GM19193 (cell line): ENCODE results near the gene AQP6.

ENCODE experiments used
- POLR2A ChIP-seq: IDR thresholded peaks from 4 replicates; pipeline ENCODE4 v1.6.1; 2011; ENCODE audit not compliant: insufficient read depth, insufficient read length; ENCODE audit errors: extremely low read depth

Gene AQP6

GRCh38 chr12:49939307-49939706 is 33.4 kb upstream of the AQP6 start:
- no peak for TF ChIP-seq POLR2A

GRCh38 chr12:49939707-49940106 is 33.0 kb upstream of the AQP6 start:
- TF ChIP-seq POLR2A, result no peak

GRCh38 chr12:49941556-49942511 is 30.9 kb upstream of the AQP6 start:
- no peak for TF ChIP-seq POLR2A

- TF ChIP-seq POLR2A, result no peak
These were observed 30.2 kb upstream of the AQP6 start for GRCh38 chr12:49942512-49942893.

- TF ChIP-seq POLR2A, result no peak
These were observed 29.7 kb upstream of the AQP6 start for GRCh38 chr12:49942921-49943624.

- no peak for TF ChIP-seq POLR2A
These were observed 29.2 kb upstream of the AQP6 start for GRCh38 chr12:49943625-49943960.

- no peak for TF ChIP-seq POLR2A
These were observed 28.7 kb upstream of the AQP6 start for GRCh38 chr12:49944046-49944445.

GRCh38 chr12:49944718-49945117 is 28.0 kb upstream of the AQP6 start:
- no peak for TF ChIP-seq POLR2A

GRCh38 chr12:49945394-49946080 is 27.2 kb upstream of the AQP6 start:
- TF ChIP-seq POLR2A, result no peak

- no peak for TF ChIP-seq POLR2A
These were observed 26.7 kb upstream of the AQP6 start for GRCh38 chr12:49946086-49946485.

- TF ChIP-seq POLR2A, result no peak
These were observed 26.2 kb upstream of the AQP6 start for GRCh38 chr12:49946497-49946896.

GRCh38 chr12:49947593-49948226 is 25.0 kb upstream of the AQP6 start:
- no peak for TF ChIP-seq POLR2A

GRCh38 chr12:49948866-49949845 is 23.6 kb upstream of the AQP6 start:
- no peak for TF ChIP-seq POLR2A

- no peak for TF ChIP-seq POLR2A
These were observed 22.9 kb upstream of the AQP6 start for GRCh38 chr12:49949866-49950265.
